Mucosa of stomach (tissue), 1 donor: ENCODE measurements around the gene VGLL2.

Experiments used
- H3K27me3 ChIP-seq: one replicate; pipeline ENCODE4 v1.7.0; 2013; ENCODE audit warnings: mild to moderate bottlenecking, low read length; ENCODE audit not compliant: control insufficient read depth, insufficient read depth
- H3K36me3 ChIP-seq: one replicate; pipeline ENCODE4 v1.7.0; 2013; ENCODE audit warnings: low read length; ENCODE audit not compliant: control insufficient read depth, insufficient read depth
- H3K4me1 ChIP-seq: one replicate; pipeline ENCODE4 v1.7.0; 2013; ENCODE audit warnings: mild to moderate bottlenecking, low read length; ENCODE audit not compliant: control insufficient read depth, insufficient read depth
- H3K4me3 ChIP-seq: one replicate; pipeline ENCODE4 v1.7.0; 2013; ENCODE audit warnings: low read length
- H3K9ac ChIP-seq: one replicate; pipeline ENCODE4 v1.7.0; 2013; ENCODE audit warnings: mild to moderate bottlenecking, low read length, moderate library complexity
- H3K9me3 ChIP-seq: one replicate; pipeline ENCODE4 v1.7.0; 2013; ENCODE audit warnings: mild to moderate bottlenecking, low read length, moderate library complexity; ENCODE audit not compliant: control insufficient read depth
- donor health status: Pancreatic carcinoma.

The VGLL2 gene

DNA sequence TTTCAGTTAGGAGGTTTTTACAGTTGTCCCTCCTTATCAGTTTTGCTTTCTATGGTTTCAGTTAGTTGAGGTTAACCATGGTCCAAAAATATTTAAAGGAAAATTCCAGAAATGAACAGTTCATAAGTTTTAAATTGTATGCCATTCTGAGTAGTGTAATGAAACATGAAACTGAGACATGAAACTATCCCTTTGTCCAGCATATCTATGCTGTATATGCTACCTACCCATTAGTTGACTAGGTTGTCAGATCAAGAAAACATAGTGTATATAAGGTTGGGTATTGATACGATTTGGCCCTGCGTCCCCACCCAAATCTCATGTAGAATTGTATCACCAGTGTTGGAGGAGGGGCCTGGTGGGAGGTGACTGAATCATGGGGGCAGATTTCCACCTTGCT is 39.1 kb downstream of the VGLL2 start:
- H3K9me3 ChIP-seq, result no peaks in the 10 kb centered on the region
- H3K4me3 ChIP-seq, result no peak overlapping the region
- no peaks in the 10 kb centered on the region for H3K4me1 ChIP-seq
- H3K36me3 ChIP-seq, result no peaks in the 10 kb centered on the region
- H3K9ac ChIP-seq, result no peak overlapping the region
- H3K27me3 ChIP-seq, result peaks cover 3% of the 10 kb centered on the region

DNA sequence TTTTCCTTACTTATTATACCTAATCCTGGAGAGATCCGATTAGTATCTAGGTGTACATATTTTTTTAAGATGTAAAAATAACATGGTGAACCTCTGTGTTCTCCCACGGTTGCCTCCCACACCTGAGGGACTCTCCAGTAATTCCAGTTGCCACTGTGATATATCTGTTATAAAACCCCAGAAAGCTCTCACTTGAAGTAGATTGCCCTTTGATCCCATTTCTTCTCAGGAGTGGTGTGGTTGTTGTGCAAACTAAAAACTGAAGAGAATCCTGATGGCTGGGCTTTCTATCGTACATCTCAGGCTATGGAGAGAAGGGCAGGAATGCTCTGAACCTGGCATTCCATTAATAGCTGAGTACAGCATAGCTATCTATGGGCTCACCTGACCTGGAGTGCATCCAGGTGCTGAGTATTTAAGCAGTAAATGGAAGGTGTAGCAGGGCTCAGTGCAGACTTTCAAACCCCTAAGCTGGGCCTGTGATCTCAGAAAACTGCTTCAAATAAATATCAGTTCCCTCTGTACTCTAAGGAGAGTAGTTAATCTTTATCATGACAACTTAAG is 41.0 kb downstream of the VGLL2 start:
- no peak overlapping the region for H3K9ac ChIP-seq
- H3K4me1 ChIP-seq, result no peaks in the 10 kb centered on the region
- H3K27me3 ChIP-seq, result peaks cover 3% of the 10 kb centered on the region
- H3K36me3 ChIP-seq, result no peaks in the 10 kb centered on the region
- H3K4me3 ChIP-seq, result no peak overlapping the region
- no peaks in the 10 kb centered on the region for H3K9me3 ChIP-seq

DNA sequence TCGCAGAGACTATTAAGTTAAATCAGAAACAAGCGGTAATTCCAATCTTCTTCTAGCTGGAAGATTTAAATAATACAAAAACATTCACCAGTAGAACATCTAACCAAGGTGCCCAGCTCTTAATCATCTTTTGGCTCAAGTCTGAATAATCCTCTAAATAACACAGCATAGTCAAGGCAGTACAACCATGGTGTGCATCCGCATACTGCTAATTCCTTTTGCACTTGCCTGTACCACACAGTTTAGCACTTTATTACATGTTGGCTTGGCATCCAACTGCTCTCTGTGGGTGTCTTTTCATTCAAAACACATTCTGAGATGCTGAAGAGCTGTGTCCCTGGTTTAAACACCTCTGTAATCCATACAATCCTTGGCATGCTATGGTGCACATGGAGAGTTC is 42.3 kb downstream of the VGLL2 start:
- no peak overlapping the region for H3K9ac ChIP-seq
- peaks cover 3% of the 10 kb centered on the region for H3K27me3 ChIP-seq
- no peaks in the 10 kb centered on the region for H3K36me3 ChIP-seq
- H3K4me3 ChIP-seq, result no peak overlapping the region
- no peaks in the 10 kb centered on the region for H3K9me3 ChIP-seq
- H3K4me1 ChIP-seq, result no peaks in the 10 kb centered on the region

DNA sequence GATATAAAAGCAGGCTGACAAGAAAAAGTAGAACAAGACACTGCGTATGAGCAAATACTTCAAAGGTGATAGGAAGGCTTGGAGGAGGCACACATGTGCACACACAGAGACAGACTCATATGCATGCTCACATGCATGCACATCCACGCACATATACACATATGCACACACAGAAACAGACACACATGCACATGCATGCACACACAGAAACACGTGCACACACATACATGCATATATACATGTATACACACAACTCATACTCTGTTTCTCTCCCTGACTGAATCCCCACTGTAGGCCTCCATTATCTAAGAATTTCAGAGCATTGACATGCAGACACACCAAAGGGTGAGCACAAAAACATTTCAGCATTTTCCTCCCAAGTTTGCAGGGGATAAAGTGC is 43.7 kb downstream of the VGLL2 start:
- Histone ChIP-seq H3K4me3 (no peak overlapping the region), H3K9ac (no peak overlapping the region), H3K9me3 (no peaks in the 10 kb centered on the region), H3K4me1 (no peaks in the 10 kb centered on the region), H3K36me3 (no peaks in the 10 kb centered on the region), H3K27me3 (peaks cover 3% of the 10 kb centered on the region)

DNA sequence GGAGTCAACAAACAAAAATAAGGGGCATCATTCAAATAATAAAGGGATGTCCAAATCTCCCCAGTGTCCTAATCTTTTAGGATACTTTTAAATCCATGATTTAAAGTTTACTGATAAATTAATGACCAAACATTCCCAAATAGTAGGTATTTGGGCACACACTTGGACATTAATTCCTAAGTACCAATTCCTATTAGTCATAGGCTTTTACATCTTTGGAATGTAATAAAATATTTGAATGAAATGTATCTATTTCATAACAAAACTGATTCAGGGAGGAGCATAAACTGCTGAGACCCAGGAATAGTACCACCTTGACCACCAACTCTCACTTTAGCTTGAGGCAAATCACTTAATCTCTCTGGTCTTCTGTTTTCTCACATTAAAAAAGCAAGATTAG is 44.3 kb downstream of the VGLL2 start:
- H3K27me3 ChIP-seq, result peaks cover 3% of the 10 kb centered on the region
- no peak overlapping the region for H3K4me3 ChIP-seq
- no peaks in the 10 kb centered on the region for H3K4me1 ChIP-seq
- H3K9ac ChIP-seq, result no peak overlapping the region
- no peaks in the 10 kb centered on the region for H3K36me3 ChIP-seq
- no peaks in the 10 kb centered on the region for H3K9me3 ChIP-seq

DNA sequence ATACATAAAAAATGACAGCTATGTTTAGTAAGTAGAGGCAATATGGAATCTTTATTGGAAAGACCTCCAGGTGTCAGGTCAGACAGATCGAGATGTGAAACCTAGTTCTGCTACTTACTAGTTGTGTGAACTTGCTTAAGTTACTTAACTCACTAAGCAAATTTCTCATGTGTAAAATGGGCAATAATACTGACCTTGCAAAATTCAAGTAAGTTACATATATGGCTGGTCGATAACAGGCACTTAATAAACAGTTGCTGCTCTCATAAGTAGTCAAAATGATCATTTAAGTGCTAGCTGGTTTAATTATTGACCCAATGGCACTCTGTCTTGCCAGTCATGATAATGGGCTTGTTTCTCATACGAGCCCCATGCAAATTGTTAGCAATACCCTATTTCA is 46.0 kb downstream of the VGLL2 start:
- H3K9ac ChIP-seq, result no peak overlapping the region
- H3K4me1 ChIP-seq, result no peaks in the 10 kb centered on the region
- H3K4me3 ChIP-seq, result no peak overlapping the region
- no peaks in the 10 kb centered on the region for H3K9me3 ChIP-seq
- H3K27me3 ChIP-seq, result peaks cover 2% of the 10 kb centered on the region
- H3K36me3 ChIP-seq, result no peaks in the 10 kb centered on the region

DNA sequence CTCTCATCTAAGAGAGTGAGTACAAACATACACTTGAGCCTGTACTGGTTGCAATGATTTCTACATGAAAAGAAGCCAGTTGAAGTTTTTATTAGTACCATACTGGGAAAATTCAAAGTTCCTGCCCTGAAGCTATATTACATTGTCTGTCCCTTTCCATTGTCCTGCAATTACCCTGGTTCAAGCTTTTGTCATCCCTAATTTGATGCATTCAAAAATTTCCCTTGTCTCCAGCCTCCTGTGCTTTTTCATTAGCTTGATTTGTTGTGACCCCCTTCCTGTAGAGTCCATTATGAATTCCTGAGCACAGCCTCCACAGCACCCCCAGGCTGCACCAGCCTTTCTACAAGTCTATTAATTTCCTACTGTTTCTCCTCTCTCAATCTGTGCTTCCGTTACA is 46.4 kb downstream of the VGLL2 start:
- Histone ChIP-seq H3K4me1 (no peaks in the 10 kb centered on the region), H3K9me3 (no peaks in the 10 kb centered on the region), H3K36me3 (no peaks in the 10 kb centered on the region), H3K27me3 (no peaks in the 10 kb centered on the region), H3K4me3 (no peak overlapping the region), H3K9ac (no peak overlapping the region)

DNA sequence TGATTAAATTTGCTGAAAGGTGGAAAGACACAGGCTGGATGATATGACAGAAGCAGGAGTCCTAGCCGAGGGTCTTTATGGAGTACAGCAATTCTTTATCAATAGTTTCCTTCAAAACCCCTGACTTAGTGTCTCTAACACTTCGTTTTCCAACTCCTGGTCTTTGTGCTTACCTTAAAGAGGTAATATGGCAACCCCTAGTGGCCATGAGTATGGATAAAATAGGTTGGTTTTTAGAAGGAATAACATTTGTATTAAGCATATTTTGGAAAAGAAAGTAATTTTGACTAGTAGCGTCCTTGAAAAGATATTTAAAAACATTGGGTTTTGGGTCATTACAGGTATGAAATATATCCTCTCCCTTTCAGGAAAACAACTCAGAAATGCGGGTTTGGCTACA is 51.9 kb downstream of the VGLL2 start:
- no peak overlapping the region for H3K9ac ChIP-seq
- no peaks in the 10 kb centered on the region for H3K9me3 ChIP-seq
- no peaks in the 10 kb centered on the region for H3K27me3 ChIP-seq
- H3K4me3 ChIP-seq, result no peak overlapping the region
- H3K36me3 ChIP-seq, result no peaks in the 10 kb centered on the region
- H3K4me1 ChIP-seq, result no peaks in the 10 kb centered on the region
